Bronchial epithelial cell (primary cell): Measurements from ENCODE around the gene TWIST2. TPM values are rescaled to one million over a fixed set of nuclear protein-coding genes. Genes with fewer than 3 reads are reported as not detected.

Experiments
- DNase-seq: peaks from one replicate; pipeline ENCODE4 v3.0.0-alpha.2; 2010; ENCODE audit warnings: low read depth
- FAIRE-seq: peaks from 2 replicates; lab custom pipeline; 2011; peaks lifted over from hg19 to GRCh38; lab: Jason Lieb, UNC
- H3K27me3 ChIP-seq: 2 replicates; pipeline ENCODE4 v1.5.1; 2011; ENCODE audit warnings: low read length; ENCODE audit not compliant: control insufficient read depth, insufficient read depth
- H3K36me3 ChIP-seq: 2 replicates; pipeline ENCODE4 v1.5.1; 2011; ENCODE audit warnings: low read length; ENCODE audit not compliant: control insufficient read depth, insufficient read depth
- H3K4me3 ChIP-seq: 2 replicates; pipeline ENCODE4 v1.5.1; 2011; ENCODE audit warnings: mild to moderate bottlenecking, low read depth, low read length, control low read depth
- total RNA-seq: library from RNA; depleted of rRNA; stranded (reverse); fragments of >200 nt; gene quantifications from 2 replicates; pipeline ENCODE4 v1.2.1, GENCODE V29; 2014
- TF ChIP-seq, protein P1 (sequence below): IDR thresholded peaks from 2 replicates; pipeline ENCODE4 v1.5.1; 2011; ENCODE audit warnings: mild to moderate bottlenecking, moderate library complexity, low read length, control low read depth, inconsistent platforms; ENCODE audit not compliant: insufficient read depth, severe bottlenecking

Gene TWIST2
- total RNA-seq, 1 donor from 2014 or later: 7.4 TPM

GRCh38 chr2:238857959-238858358 is 10.1 kb downstream of the TWIST2 start:
- H3K27me3 ChIP-seq: no peaks in the 10 kb centered on the region
- TF ChIP-seq, protein P1, sequence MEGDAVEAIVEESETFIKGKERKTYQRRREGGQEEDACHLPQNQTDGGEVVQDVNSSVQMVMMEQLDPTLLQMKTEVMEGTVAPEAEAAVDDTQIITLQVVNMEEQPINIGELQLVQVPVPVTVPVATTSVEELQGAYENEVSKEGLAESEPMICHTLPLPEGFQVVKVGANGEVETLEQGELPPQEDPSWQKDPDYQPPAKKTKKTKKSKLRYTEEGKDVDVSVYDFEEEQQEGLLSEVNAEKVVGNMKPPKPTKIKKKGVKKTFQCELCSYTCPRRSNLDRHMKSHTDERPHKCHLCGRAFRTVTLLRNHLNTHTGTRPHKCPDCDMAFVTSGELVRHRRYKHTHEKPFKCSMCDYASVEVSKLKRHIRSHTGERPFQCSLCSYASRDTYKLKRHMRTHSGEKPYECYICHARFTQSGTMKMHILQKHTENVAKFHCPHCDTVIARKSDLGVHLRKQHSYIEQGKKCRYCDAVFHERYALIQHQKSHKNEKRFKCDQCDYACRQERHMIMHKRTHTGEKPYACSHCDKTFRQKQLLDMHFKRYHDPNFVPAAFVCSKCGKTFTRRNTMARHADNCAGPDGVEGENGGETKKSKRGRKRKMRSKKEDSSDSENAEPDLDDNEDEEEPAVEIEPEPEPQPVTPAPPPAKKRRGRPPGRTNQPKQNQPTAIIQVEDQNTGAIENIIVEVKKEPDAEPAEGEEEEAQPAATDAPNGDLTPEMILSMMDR: no peak
- H3K36me3 ChIP-seq: no peaks in the 10 kb centered on the region
- DNase-seq (no peak), FAIRE-seq (no peak)
- H3K4me3 ChIP-seq: no peak overlapping the region

DNA sequence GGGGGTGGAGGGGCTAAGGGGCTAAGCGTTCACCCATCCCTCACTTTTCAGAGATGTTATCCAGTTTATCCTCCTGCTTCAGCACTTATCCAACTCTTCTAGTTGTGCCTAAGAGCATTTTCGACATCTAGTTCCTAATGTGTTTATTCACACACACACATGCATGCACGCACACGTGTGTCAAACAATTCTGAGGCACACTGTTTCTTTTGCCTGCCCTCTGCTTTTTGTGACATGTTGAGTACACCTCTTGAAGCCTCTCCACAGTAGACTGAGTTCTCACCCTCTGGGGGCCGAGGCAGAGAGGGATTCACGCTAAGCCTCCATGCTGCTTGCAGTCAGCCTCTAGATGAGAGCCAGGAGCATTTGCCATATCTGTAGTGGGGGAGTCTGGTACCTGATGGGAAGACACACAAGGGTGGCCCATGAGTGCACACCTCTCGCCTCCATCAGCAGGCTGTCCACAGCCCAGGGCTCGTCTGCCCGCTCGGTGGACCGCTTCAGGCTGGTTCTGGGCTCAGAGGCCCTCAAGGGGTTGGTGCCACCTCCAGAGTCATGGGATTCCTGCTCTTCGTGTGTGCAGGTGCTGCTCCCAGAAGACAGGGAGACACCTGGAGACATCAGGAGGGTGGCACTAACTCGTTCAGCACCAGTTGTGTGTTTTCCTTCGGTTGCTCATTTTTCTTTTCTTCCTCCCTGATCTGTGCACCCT is 11.9 kb downstream of the TWIST2 start:
- DNase-seq (no peak), FAIRE-seq (no peak)
- no peak overlapping the region for H3K4me3 ChIP-seq
- no peaks in the 10 kb centered on the region for H3K36me3 ChIP-seq
- no peaks in the 10 kb centered on the region for H3K27me3 ChIP-seq
- TF ChIP-seq, protein P1: no peak

- H3K27me3 ChIP-seq: no peaks in the 10 kb centered on the region
- DNase-seq: no peak
- H3K4me3 ChIP-seq: no peak overlapping the region
- no peaks in the 10 kb centered on the region for H3K36me3 ChIP-seq
- TF ChIP-seq, protein P1: no peak
- peak; percentile 28 for FAIRE-seq
These were observed 13.3 kb downstream of the TWIST2 start for GRCh38 chr2:238861013-238861730.

DNA sequence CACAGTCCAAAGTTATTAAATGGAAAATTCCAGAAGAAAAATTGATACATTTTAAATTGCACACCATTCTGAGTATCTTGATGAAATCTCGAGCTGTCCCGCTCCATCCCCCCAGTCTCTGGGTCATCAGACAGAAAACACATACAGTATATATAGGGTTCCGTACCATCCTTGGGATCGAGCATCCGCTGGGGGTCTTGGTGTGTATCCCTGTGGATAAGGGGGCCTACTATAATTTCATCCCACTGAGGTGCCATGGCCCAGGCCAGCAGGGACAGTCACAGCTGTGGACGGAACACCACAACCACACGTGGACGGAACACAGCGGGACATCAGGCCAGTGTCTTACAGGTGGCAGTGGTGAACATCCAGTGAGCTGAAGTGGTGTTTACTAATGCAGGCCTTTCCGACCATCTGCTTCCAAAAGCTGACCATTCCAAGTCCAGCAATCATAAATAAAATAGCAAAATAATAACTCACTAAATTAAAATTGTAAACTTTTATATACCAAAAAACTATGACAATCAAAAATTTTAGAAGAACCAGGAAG is 14.0 kb downstream of the TWIST2 start:
- Histone ChIP-seq H3K36me3 (no peaks in the 10 kb centered on the region), H3K4me3 (no peak overlapping the region), H3K27me3 (no peaks in the 10 kb centered on the region)
- DNase-seq (no peak), FAIRE-seq (no peak)
- TF ChIP-seq, protein P1: no peak

DNA sequence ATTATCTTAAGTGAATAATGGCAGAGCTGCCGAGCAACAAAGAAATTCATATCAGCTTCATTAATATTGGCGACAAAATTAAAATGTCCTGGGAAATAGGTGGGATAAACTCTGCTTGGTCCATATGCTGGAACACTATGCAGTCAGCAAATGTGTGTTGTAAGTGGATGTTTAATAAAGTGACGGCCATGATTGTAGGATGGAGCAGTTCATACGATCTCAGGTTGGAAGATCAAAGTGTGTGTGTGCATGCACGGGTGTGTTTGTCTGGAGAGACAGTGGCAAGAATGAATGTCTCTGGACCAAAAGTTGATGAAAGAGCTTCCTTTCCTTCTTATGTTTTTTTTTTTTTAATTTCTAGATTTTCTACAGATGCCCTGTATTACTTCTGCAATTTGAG is 14.8 kb downstream of the TWIST2 start:
- DNase-seq (no peak), FAIRE-seq (no peak)
- Histone ChIP-seq H3K4me3 (no peak overlapping the region), H3K27me3 (no peaks in the 10 kb centered on the region), H3K36me3 (no peaks in the 10 kb centered on the region)
- TF ChIP-seq, protein P1: no peak
